ENCODE results near the gene ARL4D. TPM values are rescaled to one million over a fixed set of nuclear protein-coding genes. Genes with fewer than 3 reads are reported as not detected.

Gene ARL4D, protein sequence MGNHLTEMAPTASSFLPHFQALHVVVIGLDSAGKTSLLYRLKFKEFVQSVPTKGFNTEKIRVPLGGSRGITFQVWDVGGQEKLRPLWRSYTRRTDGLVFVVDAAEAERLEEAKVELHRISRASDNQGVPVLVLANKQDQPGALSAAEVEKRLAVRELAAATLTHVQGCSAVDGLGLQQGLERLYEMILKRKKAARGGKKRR
- 0.86 and 1.2 TPM in 2 replicates for total RNA-seq

DNA sequence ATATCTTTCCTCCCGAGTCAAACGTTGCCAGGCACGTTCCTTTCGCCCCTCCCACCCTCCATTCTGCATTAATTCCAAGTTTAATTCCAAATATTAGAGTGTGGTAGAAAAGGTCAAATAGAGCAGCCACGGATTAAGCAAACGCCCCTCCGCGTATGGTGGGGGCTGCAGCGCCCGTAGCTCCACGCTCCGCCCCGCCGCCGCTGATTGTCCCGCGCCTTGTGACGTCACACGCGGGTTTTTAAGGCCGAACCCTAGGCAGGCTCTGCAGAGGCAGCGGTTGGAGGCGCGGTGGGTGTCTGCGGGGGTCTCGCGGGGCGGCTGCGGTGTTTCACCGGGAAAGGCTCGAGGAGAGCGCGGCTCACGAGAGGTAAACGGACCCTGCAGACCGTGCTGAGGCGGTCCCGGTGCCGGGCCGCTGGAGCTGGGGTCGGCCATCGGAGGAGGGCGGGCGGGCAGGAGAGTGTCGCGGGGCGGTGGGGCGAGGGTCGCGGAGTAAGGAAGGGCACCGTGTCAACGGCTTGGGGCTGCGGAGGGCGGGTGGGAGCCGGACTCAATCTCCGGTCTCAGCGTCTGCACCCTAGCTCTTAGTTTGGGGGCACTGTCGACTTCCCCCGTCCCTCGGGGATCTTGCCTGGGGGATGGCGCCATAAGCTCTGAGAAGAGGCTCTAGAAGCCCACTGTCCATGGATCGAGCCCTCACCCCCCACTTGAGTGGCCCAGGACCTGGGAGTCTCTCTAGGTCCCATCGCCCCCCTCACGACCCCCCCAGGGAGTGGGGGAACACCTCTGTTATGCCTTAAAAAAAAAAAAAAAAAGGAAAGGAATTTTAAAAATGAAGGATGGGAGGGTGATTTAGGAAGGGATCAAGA is at the start of gene ARL4D:
TSS of gene ARL4D (plus strand) at position 270 of the 872 bp plus-strand sequence. CDS start 740 bp downstream, outside the sequence.

Other genes starting within 250 kb of the ARL4D start
- 85.5 and 120 TPM in 2 replicates for gene NBR1, start 227.8 kb upstream of the ARL4D start, total RNA-seq
- 0.86 and 1.4 TPM in 2 replicates for gene TMEM106A, start 187.1 kb upstream of the ARL4D start, total RNA-seq
- gene CCDC200, start 170.4 kb upstream of the ARL4D start, total RNA-seq: not detected in 2 replicates
- not detected in 2 replicates for gene RNU2-1, start 165.0 kb upstream of the ARL4D start, total RNA-seq
- gene DHX8, start 85.0 kb downstream of the ARL4D start, total RNA-seq: 42.5 and 44.4 TPM in 2 replicates
- 1.1 and 4.9 TPM in 2 replicates for gene ETV4, start 147.3 kb downstream of the ARL4D start, total RNA-seq

Measured in dermis lymphatic vessel endothelial cell (primary cell).